Effector memory CD4-positive, alpha-beta T cell (primary cell): ENCODE measurements around the gene ANTXR1.

Experiments used
- DNase-seq, 3 donors: peaks; one replicate each; pipeline ENCODE4 v3.0.0-alpha.2; 2020
- H3K27ac ChIP-seq: 2 replicates; pipeline ENCODE4 v1.7.0; 2013; ENCODE audit warnings: mild to moderate bottlenecking, low read length, moderate library complexity; ENCODE audit not compliant: insufficient read depth, poor library complexity, severe bottlenecking
- H3K27me3 ChIP-seq: replicated peaks from 2 replicates; pipeline ENCODE4 v1.7.0; 2013; ENCODE audit warnings: mild to moderate bottlenecking, low read length; ENCODE audit not compliant: insufficient read depth, control insufficient read depth, poor library complexity, severe bottlenecking
- H3K36me3 ChIP-seq: 2 replicates; pipeline ENCODE4 v1.7.0; 2013; ENCODE audit warnings: mild to moderate bottlenecking, low read length, moderate library complexity; ENCODE audit not compliant: control insufficient read depth, insufficient read depth
- H3K4me1 ChIP-seq: 2 replicates; pipeline ENCODE4 v1.7.0; 2013; ENCODE audit warnings: low read length, mild to moderate bottlenecking; ENCODE audit not compliant: control insufficient read depth, insufficient read depth, poor library complexity, severe bottlenecking
- H3K4me3 ChIP-seq: 2 replicates; pipeline ENCODE4 v1.7.0; 2013; ENCODE audit warnings: low read length, low read depth, mild to moderate bottlenecking; ENCODE audit not compliant: insufficient read depth, poor library complexity, severe bottlenecking
- H3K9me3 ChIP-seq: 2 replicates; pipeline ENCODE4 v1.7.0; 2013; ENCODE audit warnings: mild to moderate bottlenecking, low read length, moderate library complexity; ENCODE audit not compliant: control insufficient read depth

Gene ANTXR1

GRCh38 chr2:69081001-69081580 is 68.1 kb downstream of the ANTXR1 start:
- Histone ChIP-seq H3K36me3 (no peaks in the 10 kb centered on the region), H3K9me3 (no peaks in the 10 kb centered on the region), H3K27ac (no peak overlapping the region), H3K4me1 (no peaks in the 10 kb centered on the region), H3K4me3 (no peak overlapping the region), H3K27me3 (no peaks in the 10 kb centered on the region)
- DNase-seq, result no peak

GRCh38 chr2:69081757-69082156 is 68.8 kb downstream of the ANTXR1 start:
- H3K4me1 ChIP-seq, result no peaks in the 10 kb centered on the region
- H3K4me3 ChIP-seq, result no peak overlapping the region
- no peaks in the 10 kb centered on the region for H3K27me3 ChIP-seq
- no peaks in the 10 kb centered on the region for H3K9me3 ChIP-seq
- no peak for DNase-seq
- no peak overlapping the region for H3K27ac ChIP-seq
- no peaks in the 10 kb centered on the region for H3K36me3 ChIP-seq

GRCh38 chr2:69082430-69082997 is 69.5 kb downstream of the ANTXR1 start:
- no peaks in the 10 kb centered on the region for H3K4me1 ChIP-seq
- no peak overlapping the region for H3K27ac ChIP-seq
- H3K36me3 ChIP-seq, result no peaks in the 10 kb centered on the region
- H3K4me3 ChIP-seq, result no peak overlapping the region
- H3K9me3 ChIP-seq, result no peaks in the 10 kb centered on the region
- no peak for DNase-seq
- H3K27me3 ChIP-seq, result no peaks in the 10 kb centered on the region

GRCh38 chr2:69083235-69083748 is 70.3 kb downstream of the ANTXR1 start:
- Histone ChIP-seq H3K27ac (no peak overlapping the region), H3K9me3 (no peaks in the 10 kb centered on the region), H3K4me1 (no peaks in the 10 kb centered on the region), H3K27me3 (no peaks in the 10 kb centered on the region), H3K4me3 (no peak overlapping the region), H3K36me3 (no peaks in the 10 kb centered on the region)
- DNase-seq, result no peak

- Histone ChIP-seq H3K9me3 (no peaks in the 10 kb centered on the region), H3K4me3 (no peak overlapping the region), H3K27me3 (no peaks in the 10 kb centered on the region), H3K36me3 (no peaks in the 10 kb centered on the region), H3K4me1 (no peaks in the 10 kb centered on the region), H3K27ac (no peak overlapping the region)
- no peak for DNase-seq
Measured at GRCh38 chr2:69084492-69084891, 71.5 kb downstream of the ANTXR1 start.

- H3K27me3 ChIP-seq, result no peaks in the 10 kb centered on the region
- no peak overlapping the region for H3K4me3 ChIP-seq
- H3K9me3 ChIP-seq, result no peaks in the 10 kb centered on the region
- H3K4me1 ChIP-seq, result no peaks in the 10 kb centered on the region
- H3K27ac ChIP-seq, result no peak overlapping the region
- no peaks in the 10 kb centered on the region for H3K36me3 ChIP-seq
- DNase-seq, result no peak
Measured at GRCh38 chr2:69086466-69086865, 73.5 kb downstream of the ANTXR1 start.

GRCh38 chr2:69087211-69087911 is 74.4 kb downstream of the ANTXR1 start:
- no peak overlapping the region for H3K4me3 ChIP-seq
- no peak for DNase-seq
- H3K27ac ChIP-seq, result no peak overlapping the region
- H3K27me3 ChIP-seq, result no peaks in the 10 kb centered on the region
- no peaks in the 10 kb centered on the region for H3K36me3 ChIP-seq
- no peaks in the 10 kb centered on the region for H3K9me3 ChIP-seq
- H3K4me1 ChIP-seq, result no peaks in the 10 kb centered on the region

- Histone ChIP-seq H3K27ac (no peak overlapping the region), H3K4me3 (no peak overlapping the region)
Measured at GRCh38 chr2:69087912-69088240, 74.9 kb downstream of the ANTXR1 start.

GRCh38 chr2:69088466-69088865 is 75.5 kb downstream of the ANTXR1 start:
- H3K27ac ChIP-seq, result no peak overlapping the region
- H3K36me3 ChIP-seq, result no peaks in the 10 kb centered on the region
- no peaks in the 10 kb centered on the region for H3K9me3 ChIP-seq
- no peak for DNase-seq
- H3K27me3 ChIP-seq, result no peaks in the 10 kb centered on the region
- no peak overlapping the region for H3K4me3 ChIP-seq
- H3K4me1 ChIP-seq, result no peaks in the 10 kb centered on the region

More at GRCh38 chr2:69087912-69088240, 74.9 kb downstream of the ANTXR1 start:
- no peak for DNase-seq
- Histone ChIP-seq H3K4me1 (no peaks in the 10 kb centered on the region), H3K36me3 (no peaks in the 10 kb centered on the region), H3K27me3 (no peaks in the 10 kb centered on the region), H3K9me3 (no peaks in the 10 kb centered on the region)

- H3K27me3 ChIP-seq, result no peaks in the 10 kb centered on the region
- no peaks in the 10 kb centered on the region for H3K4me1 ChIP-seq
- no peak for DNase-seq
- H3K9me3 ChIP-seq, result no peaks in the 10 kb centered on the region
- H3K36me3 ChIP-seq, result no peaks in the 10 kb centered on the region
- H3K4me3 ChIP-seq, result no peak overlapping the region
- H3K27ac ChIP-seq, result no peak overlapping the region
Measured at GRCh38 chr2:69089266-69089665, 76.3 kb downstream of the ANTXR1 start.
